ENCODE measurements around the gene ARHGAP12. TPM values are rescaled to one million over a fixed set of nuclear protein-coding genes. Genes with fewer than 3 reads are reported as not detected.

The ARHGAP12 gene
- total RNA-seq, 1 donor from 2014 or later = 68.9 TPM

DNA sequence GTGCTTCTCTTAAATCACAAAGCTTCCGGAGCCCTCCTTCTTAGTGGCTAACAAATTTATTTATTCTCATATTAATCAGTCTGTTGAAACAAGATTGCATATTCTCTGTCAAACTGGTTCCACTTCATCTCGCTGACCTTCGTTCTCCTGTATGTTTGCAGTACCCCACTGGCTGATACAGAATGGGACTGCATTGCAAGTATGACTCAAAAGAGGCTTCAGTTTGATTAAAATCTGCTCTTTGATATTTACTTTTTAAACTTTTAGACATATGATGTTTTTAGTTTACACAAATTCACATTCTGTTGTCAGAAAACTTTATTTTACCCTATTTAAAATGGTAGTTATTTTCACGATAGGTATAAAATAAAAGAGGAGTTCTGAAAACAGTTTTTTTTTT lies 14.3 kb upstream of the ARHGAP12 start:
- Histone ChIP-seq H3K27ac (no peak overlapping the region), H3K27me3 (no peaks in the 10 kb centered on the region), H2AFZ (replicated peaks) (no peak overlapping the region), H4K20me1 (ENCODE audit: low read depth) (no peaks in the 10 kb centered on the region), H3K36me3 (no peaks in the 10 kb centered on the region), H3K4me2 (no peak overlapping the region), H3F3A (ENCODE audit: low read depth) (peaks cover 4% of the 10 kb centered on the region), H3K4me3 (no peak overlapping the region), H3K9me3 (ENCODE audit: low read depth) (no peaks in the 10 kb centered on the region), H3K79me2 (ENCODE audit: low read depth) (no peaks in the 10 kb centered on the region), H3K4me1 (peaks cover 10% of the 10 kb centered on the region), H3K9ac (no peak overlapping the region)
- H3K9me3 Mint-ChIP-seq = no peaks in the 10 kb centered on the region
- H3K27ac Mint-ChIP-seq = no peak overlapping the region
- TF ChIP-seq, protein P1, sequence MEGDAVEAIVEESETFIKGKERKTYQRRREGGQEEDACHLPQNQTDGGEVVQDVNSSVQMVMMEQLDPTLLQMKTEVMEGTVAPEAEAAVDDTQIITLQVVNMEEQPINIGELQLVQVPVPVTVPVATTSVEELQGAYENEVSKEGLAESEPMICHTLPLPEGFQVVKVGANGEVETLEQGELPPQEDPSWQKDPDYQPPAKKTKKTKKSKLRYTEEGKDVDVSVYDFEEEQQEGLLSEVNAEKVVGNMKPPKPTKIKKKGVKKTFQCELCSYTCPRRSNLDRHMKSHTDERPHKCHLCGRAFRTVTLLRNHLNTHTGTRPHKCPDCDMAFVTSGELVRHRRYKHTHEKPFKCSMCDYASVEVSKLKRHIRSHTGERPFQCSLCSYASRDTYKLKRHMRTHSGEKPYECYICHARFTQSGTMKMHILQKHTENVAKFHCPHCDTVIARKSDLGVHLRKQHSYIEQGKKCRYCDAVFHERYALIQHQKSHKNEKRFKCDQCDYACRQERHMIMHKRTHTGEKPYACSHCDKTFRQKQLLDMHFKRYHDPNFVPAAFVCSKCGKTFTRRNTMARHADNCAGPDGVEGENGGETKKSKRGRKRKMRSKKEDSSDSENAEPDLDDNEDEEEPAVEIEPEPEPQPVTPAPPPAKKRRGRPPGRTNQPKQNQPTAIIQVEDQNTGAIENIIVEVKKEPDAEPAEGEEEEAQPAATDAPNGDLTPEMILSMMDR (IDR thresholded peaks at IDR 0.05) = no peak
- TF ChIP-seq EZH2phosphoT487 (IDR thresholded peaks at IDR 0.05) (no peak), EZH2 (IDR thresholded peaks at IDR 0.05) (no peak)
- DNase-seq (ENCODE audit: low spot score) = no peak
- H3K27me3 Mint-ChIP-seq (ENCODE audit: insufficient read depth, low read depth) = no peaks in the 10 kb centered on the region
- H3K4me1 Mint-ChIP-seq = peaks cover 34% of the 10 kb centered on the region
- H3K36me3 Mint-ChIP-seq = no peaks in the 10 kb centered on the region
- no peak overlapping the region for H3K4me3 Mint-ChIP-seq

DNA sequence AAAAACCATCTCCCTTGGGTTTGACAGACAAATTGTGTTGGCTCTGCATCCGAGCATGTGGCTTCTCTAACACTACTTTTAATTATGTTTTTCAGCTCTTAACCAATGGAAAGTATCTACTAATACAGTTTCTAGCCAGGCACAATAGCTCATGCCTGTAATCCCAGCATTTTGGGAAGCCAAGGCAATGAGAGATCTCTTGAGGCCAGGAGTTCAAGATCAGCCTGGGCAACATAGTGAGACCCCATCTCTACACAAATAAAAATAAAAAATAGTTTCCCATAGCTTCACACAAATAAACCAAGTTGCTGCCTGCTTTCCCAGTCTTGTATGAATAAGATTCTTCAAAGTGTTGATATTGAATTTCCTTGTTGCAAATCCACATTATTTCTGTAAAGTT lies 13.8 kb upstream of the ARHGAP12 start:
- Mint-ChIP-seq H3K27ac (no peak overlapping the region), H3K4me1 (peaks cover 31% of the 10 kb centered on the region), H3K36me3 (no peaks in the 10 kb centered on the region), H3K27me3 (ENCODE audit: insufficient read depth, low read depth) (no peaks in the 10 kb centered on the region), H3K9me3 (no peaks in the 10 kb centered on the region), H3K4me3 (no peak overlapping the region)
- DNase-seq (ENCODE audit: low spot score) = no peak
- Histone ChIP-seq H3K9me3 (ENCODE audit: low read depth) (no peaks in the 10 kb centered on the region), H3K79me2 (ENCODE audit: low read depth) (no peaks in the 10 kb centered on the region), H2AFZ (replicated peaks) (no peak overlapping the region), H3K27ac (no peak overlapping the region), H3K4me2 (no peak overlapping the region), H3K36me3 (no peaks in the 10 kb centered on the region), H4K20me1 (ENCODE audit: low read depth) (no peaks in the 10 kb centered on the region), H3K27me3 (no peaks in the 10 kb centered on the region), H3F3A (ENCODE audit: low read depth) (peaks cover 4% of the 10 kb centered on the region), H3K4me1 (peaks cover 10% of the 10 kb centered on the region), H3K4me3 (no peak overlapping the region), H3K9ac (no peak overlapping the region)
- TF ChIP-seq, protein P1 (IDR thresholded peaks at IDR 0.05) = no peak
- TF ChIP-seq EZH2phosphoT487 (IDR thresholded peaks at IDR 0.05) (no peak), EZH2 (IDR thresholded peaks at IDR 0.05) (no peak)

DNA sequence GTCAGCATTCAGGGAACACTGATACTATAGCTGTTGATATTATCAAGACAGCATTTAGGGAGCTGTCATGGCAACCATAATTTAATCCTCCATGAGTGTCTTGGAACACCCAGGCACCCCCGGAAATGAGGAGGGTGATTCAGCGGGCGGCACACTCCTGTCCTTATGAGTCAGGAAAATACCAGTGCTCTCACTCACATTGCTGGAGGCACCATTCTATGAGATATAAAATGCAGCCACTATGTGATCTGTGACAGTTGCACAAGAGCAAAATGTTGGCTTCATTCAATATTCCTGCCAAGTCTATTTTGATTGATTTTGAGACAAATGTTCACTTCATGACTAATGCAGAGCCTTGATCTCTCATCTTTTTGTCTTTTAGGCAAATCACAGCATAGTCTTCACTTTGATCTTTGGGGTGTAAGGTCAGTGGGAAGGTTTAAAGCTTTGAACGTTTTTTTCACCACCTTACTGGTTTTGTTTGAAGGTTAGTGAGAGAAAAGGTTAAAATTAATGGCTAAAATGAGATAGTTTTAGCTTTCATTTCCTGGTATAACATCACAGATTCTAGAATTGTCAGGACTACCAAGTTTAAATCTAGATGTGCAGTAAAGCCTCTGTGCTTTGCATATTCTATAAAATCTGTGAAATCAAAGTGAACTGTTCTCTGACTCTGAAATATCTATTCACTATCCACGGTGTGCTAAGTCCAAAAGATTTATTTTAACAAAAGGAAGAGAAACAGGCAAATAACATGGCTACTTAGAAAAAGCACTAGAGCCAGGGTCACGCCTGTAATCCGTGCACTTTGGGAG lies 12.4 kb upstream of the ARHGAP12 start:
- TF ChIP-seq EZH2phosphoT487 (IDR thresholded peaks at IDR 0.05) (no peak), EZH2 (IDR thresholded peaks at IDR 0.05) (no peak)
- TF ChIP-seq, protein P1 (IDR thresholded peaks at IDR 0.05) = no peak
- no peak overlapping the region for H3K27ac Mint-ChIP-seq
- Histone ChIP-seq H3K4me2 (no peak overlapping the region), H3K27ac (no peak overlapping the region), H3K79me2 (ENCODE audit: low read depth) (no peaks in the 10 kb centered on the region), H3K4me1 (peaks cover 10% of the 10 kb centered on the region), H3K27me3 (no peaks in the 10 kb centered on the region), H2AFZ (replicated peaks) (no peak overlapping the region), H3K4me3 (no peak overlapping the region), H3F3A (ENCODE audit: low read depth) (peaks cover 4% of the 10 kb centered on the region), H3K9me3 (ENCODE audit: low read depth) (no peaks in the 10 kb centered on the region), H3K9ac (no peak overlapping the region), H3K36me3 (no peaks in the 10 kb centered on the region), H4K20me1 (ENCODE audit: low read depth) (no peaks in the 10 kb centered on the region)
- H3K27me3 Mint-ChIP-seq (ENCODE audit: insufficient read depth, low read depth) = no peaks in the 10 kb centered on the region
- no peaks in the 10 kb centered on the region for H3K9me3 Mint-ChIP-seq
- DNase-seq (ENCODE audit: low spot score) = no peak
- H3K4me3 Mint-ChIP-seq = no peak overlapping the region
- no peaks in the 10 kb centered on the region for H3K36me3 Mint-ChIP-seq
- H3K4me1 Mint-ChIP-seq = peaks cover 30% of the 10 kb centered on the region

Measured in neural progenitor cell (in vitro differentiated cells).